Dedifferentiated amniotic fluid mesenchymal stem cell (primary cell): ENCODE data around the gene CHI3L1.
A peak's percentile ranks its signal among the peaks of the same experiment; 100 is the strongest.

Experiments
- DNase-seq: peaks from one replicate; pipeline ENCODE4 v3.0.0-alpha.2; 2016; ENCODE audit errors: extremely low spot score

Gene CHI3L1

DNA sequence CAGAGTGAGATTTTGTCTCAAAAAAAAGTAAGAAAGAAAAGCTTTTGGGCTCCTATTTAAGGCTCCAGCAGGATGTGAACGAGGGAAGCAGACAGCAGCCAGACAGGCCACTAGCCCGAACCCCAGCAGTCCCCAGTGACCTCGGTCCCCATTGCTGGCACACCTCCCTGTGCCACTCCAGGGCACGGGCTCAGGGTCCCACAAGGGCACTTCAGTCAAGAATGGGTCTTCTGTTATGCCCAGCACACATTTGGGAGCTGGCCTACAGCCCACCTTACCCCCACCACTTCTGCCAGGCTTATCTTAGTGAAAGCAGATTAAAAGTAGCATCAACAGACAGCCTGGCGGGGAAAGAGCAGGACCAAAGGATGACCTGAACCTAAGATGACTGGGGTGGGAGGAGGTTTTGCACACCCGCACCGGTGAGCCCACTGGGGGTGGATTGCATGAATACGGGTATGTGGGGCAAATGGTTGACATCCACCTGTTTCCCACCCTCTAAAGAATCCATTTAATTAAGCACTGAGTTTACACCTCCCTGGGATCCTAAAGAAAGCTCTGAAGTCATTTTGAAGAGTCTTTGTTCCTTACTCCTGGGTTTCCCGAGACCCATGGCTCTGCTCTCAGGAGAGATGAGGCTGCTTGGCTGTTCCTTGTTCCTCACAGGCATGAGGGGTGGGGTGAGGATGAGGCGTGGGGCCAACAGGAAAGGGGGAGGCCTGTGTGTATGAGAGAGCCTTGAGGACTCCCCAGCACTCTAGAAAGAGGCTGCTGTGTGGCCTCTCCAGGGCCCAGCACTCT is 4.7 kb downstream of the CHI3L1 start:
- no peak for DNase-seq

DNA sequence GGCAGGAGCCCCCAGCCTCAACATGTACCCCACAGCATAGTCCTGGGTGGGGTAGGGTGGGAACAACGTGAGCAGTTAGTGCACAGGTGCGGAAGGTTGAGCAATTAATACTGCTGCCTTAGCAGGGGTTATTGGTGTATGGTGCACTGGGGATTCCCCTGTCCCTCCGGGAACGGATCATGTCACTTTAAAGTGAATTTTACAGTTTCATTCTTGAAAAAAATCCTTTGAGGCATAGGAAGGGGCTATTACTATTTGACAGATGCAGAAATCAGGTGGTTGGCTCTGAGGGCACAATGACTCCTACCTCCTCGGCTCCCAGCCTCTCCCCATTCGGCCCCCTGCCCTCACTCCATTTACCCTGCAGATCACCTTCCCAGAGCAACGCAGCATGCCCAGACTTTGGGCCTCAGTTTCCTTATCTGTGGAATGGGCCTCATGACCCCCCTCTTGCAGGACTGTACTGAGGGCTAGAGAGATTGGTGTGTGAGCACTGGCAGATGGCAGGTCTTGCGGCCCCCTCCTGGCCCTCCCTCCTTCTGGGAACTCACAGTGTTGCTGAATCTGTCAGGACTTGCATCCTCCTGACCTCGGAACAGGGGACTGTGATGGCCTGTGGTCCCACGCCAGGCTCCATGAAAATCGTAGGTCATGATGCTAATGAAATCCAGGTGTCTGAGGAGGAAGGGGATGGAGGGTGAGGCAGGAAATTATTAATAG is 5.7 kb downstream of the CHI3L1 start:
- no peak for DNase-seq

DNA sequence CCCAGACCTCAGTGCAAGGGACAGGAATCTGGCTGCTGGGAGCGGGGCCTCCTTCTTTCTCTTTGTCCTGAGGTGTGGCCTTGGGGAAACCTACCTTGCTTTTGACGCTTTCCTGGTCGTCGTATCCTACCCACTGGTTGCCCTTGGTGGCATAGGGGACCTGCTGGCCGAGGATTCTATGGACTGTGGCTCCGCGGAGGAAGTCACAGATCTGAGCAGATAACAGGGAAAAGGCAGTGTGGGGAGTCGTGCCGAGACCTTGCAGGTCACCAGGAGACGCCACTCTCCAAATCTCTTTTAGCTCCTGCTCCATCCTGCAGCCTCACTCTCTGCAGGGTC is 6.9 kb downstream of the CHI3L1 start:
- DNase-seq = no peak

DNA sequence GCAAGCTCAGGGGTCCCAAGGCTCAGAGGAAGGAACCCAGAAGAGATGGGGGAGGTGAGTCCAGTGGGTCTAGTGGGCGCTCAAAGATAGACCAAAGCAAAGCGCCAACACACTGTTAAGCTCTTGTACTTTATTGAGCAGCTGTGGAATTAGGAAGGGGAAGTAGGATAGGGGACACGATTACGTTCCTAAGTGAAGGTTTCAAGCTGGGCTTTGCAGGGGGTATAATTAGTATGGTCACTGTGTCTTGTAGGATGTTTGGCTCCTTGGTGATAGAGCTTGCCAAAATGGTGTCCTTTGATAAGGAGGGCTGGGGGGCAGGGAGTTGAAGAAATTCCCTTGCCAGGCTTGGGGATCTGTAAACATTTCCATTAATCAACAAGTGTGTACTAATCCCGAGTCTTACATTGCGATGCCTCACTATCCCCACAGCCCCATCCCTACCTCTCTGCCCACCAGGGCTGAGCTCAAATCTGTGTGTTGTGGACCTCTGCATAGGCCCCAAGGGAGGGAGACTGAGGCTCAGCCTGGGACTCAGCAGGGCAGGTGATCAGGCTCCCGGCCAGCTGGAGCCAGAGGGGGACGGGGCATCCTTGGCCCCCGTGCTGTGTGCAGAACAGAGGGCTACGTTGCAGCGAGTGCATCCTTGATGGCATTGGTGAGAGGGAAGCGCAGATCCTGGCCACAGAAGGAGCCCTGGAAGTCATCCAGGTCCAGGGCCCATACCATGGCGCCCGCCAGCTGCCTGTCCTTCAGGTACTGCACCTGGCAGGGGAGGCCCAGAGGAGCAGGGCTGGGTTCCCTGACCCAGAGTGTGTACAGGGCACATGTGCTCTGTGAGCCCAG is 7.5 kb downstream of the CHI3L1 start:
- DNase-seq = no peak

- DNase-seq = no peak
These were observed 8.4 kb downstream of the CHI3L1 start for GRCh38 chr1:203178083-203178482.

DNA sequence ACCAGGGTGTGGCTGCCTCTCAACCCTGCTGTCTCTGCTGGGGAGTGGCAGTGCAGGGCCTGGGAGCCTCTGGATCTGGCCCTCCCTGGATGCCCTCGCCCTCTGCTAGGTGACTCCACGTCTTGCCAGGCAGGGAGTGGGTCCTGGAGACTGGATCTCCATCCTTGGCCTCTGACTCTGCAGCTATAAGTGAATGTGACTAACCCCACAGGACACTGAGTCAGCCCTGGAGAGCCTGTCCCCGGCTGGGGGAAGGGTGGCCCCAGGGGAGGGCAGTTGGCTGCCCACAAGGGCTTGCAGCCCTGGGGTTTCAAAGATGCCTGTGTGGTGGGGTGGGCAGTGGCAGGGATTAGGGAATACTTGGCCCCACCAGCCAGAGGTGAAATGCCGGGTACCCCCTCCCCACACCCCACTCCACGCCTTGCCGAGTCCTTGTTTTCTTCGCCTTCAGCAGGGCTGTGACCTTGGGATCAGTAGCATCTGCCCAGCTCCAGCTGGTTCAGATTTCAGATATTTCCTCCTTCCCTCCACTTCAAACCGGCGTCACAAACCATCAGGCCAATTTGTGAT is 8.9 kb downstream of the CHI3L1 start:
- peak; percentile 18 for DNase-seq

- DNase-seq = no peak
These were observed 9.5 kb downstream of the CHI3L1 start for GRCh38 chr1:203177036-203177405.

DNA sequence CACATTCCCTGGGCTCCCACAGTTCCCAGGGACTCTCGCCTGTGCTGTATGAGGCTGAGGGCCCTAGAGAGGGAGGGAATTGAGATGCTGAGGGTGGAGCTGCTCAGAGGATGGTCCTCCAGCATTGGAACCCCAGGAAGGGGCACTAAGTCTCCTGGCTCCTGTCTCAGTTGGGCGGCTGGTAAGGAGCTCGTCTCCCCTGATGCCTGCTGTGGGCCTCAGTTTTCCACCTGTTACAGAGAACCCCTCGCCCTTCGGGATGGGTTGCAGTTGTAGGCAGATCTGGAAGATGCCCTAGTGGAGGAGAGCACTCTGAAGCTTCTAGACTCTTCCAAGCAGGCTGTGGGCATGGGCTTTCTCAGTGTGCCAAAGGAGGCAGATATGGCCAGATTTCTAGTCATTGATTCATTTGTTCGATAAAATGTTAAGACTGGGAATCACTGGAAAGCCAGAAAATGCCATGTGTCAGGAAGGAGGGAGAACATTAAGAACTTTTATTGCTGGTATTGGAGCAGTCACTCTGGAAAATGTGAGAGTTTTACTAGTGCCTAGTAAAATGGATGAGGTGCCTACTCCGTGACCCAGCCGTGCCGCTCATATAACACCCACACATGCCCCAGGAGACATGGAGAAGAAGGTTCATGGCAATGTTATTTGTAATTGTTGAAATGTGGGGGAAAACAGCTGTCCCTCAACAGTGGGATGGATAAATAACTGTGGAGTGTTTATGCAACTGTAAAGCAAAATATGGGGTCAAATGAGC is 10.1 kb downstream of the CHI3L1 start:
- no peak for DNase-seq

GRCh38 chr1:203175827-203176241 is 10.7 kb downstream of the CHI3L1 start:
- DNase-seq = no peak

DNA sequence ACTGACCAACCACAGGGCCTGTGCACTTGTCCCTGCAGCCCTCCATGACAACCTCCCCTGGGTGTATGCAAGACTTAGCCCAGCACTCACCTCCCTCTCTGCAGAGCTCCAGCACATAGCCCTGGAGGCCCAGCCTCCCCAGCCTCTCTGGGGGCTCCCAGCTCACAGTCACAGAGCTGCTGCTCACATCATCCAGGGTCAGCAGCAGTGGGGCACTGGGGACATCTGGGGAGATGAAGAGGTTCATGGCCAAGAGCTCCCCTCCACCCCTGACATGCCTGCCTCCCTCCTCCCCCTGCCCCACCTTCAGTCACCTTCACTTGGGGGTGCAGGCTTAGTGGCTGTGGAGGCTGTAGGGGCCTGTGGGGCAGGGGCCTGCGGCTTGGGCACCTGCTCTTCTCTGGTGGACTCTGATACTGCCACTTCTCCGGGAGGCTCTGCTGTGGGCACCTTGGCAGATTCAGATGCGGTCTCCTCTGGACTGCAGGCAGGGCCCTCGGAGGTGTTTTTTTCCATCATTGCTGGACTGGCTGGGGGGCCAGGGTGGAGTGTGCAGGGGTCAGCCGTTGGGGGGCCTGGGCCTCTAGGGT is 11.2 kb downstream of the CHI3L1 start, which contains the start of gene MYBPH:
Gene MYBPH (minus strand): TSS at position 590 of the 590 bp plus-strand sequence. CDS start 71 bp downstream, at position 519.
- DNase-seq = no peak

DNA sequence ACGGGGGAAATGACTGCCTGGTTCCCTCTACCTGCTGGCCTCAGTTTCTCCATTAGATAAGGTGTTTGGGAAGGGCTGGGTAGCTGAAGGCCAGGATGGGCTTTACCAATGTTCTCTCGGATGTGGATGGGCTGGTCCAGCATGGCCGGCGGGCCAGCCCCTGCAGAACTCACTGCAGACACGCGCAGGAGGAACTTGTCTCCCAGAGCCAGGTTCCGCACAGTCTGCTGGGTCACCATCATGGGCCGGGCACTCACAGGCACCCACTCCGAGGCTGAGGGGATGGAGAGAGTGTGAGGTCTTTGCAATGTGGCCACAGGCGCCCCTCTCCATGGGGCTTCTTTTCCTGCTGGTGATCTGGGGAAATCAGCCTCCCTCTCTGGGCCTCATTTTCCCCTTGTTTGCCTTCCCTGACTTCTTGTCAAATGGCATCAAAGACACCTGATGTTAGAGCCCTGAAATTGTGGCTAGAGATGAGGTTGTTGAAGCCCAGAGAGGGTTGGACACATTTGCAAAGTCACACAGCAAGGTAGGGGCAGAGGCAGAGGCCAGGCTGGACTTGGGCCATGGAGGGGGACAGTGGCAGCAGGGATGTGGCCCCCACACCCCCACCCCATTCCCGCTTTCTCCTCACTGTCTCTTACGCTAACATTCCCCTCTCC is 12.0 kb downstream of the CHI3L1 start:
- no peak for DNase-seq

DNA sequence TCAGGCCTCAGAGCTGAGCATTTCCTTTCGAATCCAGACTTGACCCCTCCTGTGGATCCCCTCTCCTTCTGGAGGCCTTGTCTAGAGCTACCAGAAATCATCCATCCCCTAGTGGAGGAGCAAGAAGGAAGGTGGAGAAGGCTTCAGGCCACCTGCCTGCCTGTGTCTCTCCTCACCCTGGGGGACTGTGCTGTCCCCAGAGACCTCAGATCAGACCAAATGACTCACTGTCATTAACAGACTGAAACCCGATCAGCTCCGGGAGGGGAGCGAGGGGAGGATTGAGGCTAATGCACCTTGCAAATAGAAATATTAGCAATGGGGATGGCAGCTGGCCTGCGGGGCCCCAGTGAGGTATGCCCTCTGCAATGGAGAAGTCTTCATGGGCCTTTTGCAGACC is 12.9 kb downstream of the CHI3L1 start:
- no peak for DNase-seq

DNA sequence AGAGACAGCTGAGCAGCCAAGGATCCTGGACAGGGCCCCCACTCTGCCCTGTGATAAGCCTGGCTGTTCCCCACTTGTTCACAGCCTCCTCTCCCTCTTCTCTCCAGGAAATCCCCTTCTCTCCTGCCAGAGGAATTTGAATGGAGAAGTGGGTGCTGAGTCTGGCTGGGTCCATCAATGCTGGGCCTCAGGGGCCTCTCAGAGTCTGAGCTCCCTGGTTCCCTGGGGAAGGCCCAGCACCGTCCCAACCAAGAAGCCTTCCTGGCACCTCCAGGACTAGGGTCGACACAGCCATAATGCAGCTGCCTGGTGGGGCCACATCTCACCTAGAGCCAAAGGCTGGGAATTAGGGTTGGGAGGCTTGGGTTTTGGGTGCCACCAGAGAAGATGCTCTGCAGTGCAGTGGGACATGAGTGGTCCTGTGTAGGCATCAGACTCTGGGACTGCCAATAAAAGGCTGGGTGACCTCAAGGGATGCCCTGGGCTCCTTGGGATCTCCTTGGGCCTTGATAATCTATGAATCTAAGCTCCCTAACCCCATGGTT is 13.4 kb downstream of the CHI3L1 start:
- DNase-seq = no peak

DNA sequence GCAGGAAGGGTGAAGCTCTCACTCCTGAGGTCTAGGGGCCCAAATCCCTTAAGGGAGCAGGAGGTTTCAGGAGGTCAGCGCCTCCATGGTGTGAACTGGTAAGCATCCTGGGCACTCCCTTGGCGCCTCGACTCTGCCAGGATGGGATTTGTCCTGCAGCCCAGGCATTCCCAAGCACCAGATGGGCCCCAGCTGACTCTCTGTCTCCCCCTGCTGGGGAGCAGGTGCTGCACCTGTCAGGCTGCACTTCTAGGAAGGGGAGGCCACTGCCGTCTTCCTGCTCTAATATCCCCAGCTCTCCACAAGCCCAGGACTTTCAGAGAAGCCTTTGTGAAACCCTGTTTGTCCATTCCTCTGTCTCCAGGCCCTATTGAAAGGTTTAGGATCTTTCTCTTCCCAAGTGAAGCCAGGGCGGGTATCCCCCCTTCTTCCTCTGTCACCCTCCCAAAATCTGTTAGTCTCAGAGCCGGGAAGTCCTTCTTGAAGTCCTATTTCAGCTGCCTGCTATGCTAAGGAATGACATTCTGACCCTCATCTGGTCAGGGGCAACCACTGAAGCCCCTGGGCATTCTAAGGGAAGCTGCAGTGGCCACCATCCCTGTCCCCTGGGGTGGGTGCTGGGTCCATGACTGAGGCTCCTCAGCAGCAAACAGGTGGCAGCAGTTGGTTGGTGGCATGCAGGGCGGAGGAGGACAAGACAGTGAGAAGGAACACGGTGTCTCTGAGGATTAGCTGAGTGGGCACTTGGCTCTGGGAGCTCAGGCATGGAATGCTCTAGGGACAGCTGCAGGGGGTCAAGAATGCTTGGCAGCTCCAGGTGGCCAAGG is 14.1 kb downstream of the CHI3L1 start:
- no peak for DNase-seq

DNA sequence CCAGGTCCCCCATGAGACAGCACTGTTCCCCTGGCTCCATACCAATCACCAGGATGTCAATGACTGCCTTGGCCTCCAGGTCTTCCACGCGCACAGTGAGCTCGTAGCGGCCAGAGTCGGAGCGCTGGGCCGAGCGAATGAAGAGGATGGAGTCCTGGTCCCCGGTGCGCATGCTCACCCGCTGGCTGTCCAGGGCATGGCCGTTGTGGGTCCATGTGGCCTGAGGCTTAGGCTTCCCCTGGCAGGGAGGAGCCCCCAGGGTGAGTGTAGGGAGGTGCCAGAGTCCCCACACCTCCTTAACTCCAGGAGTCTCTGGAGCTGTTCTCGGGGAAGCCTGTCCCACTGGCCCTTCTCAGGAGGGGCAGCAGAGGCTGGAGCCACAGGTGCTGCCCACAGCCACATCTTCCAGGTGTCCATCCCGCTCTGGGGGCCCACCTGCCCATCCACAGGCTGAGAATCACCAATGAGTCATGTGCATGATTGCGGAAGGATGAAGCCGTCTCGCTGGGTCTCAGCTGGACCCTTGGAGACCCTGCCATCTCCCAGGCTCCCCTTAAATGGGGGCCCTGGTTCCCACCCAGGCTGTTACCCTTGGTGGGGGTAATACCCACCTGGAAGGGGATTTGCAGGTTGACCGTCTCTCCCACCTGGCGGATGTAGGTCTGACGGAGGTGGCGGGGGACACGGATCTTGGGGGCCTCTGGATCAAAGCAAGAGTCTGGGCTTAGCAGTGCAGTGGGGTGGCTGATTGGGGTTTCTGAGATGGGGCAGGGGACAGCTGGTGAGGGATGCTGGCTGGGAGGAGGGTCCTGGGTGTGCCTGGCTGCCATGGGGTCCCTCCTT is 14.9 kb downstream of the CHI3L1 start:
- no peak for DNase-seq

DNA sequence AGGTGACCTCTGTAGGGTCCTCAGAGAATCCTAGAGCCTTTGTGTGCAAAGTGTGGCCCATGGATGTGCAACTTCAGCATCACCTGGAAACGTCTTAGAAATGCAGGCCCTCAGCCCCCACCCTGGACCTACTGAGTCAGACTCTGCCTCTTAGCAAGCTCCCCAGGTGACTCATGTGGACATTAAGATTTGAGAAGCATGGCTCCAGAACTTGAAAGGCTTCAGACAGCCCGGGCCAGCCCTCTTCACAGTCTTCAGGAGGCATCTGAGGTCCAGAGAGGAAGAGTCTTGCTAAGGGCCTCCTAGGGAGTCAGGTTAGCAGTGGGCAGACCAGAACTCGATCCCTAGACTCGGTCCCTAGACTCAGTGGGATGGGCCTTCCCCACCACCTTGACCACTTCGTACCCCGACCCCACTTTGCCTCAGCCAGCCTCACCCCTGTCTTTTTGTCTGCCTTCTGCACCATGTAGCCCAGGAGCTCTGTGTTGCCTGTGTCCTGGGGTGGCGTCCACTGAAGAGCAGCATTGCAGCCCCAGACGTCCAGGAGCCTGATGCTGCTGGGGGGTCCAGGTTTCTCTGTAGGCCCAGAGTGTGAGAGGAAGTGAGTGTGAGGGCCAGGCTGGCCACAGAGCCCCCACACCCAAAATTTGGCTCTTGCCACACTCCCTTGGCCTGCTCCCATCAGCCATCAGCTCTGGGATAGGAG is 15.7 kb downstream of the CHI3L1 start:
- no peak for DNase-seq

GRCh38 chr1:203169770-203170520 is 16.6 kb downstream of the CHI3L1 start:
- no peak for DNase-seq
